DND-41 (cell line): ENCODE results near the gene EXOC3L4.

Experiments used
- ATAC-seq: fragments of 200-7000 bp; cut with Tn5 transposase; 3 replicates; pipeline ENCODE4 v1.9.1; 2021; ENCODE audit warnings: low read depth; ENCODE audit not compliant: insufficient read depth
- DNase-seq: peaks from one replicate; pipeline ENCODE4 v3.0.0-alpha.2; 2020
- H2AFZ ChIP-seq: 2 replicates; pipeline ENCODE4 v1.6.0; 2012; ENCODE audit warnings: low read depth, low read length
- H3K27ac ChIP-seq: 2 replicates; pipeline ENCODE4 v1.5.1; 2012; ENCODE audit warnings: low read length, inconsistent platforms
- H3K27me3 ChIP-seq: fragments of 200-600 bp; sonication (generic); 2 replicates; pipeline ENCODE4 v1.6.0; 2012; ENCODE audit warnings: low read length, mild to moderate bottlenecking, inconsistent platforms; ENCODE audit not compliant: insufficient read depth, poor library complexity
- H3K36me3 ChIP-seq: 2 replicates; pipeline ENCODE4 v1.5.1; 2012; ENCODE audit warnings: low read length, inconsistent platforms; ENCODE audit not compliant: insufficient read depth
- H3K4me1 ChIP-seq: 2 replicates; pipeline ENCODE4 v1.5.1; 2012; ENCODE audit warnings: mild to moderate bottlenecking, low read length; ENCODE audit not compliant: insufficient read depth
- H3K4me2 ChIP-seq: 2 replicates; pipeline ENCODE4 v1.6.0; 2012; ENCODE audit warnings: mild to moderate bottlenecking, moderate library complexity, low read length, inconsistent platforms; ENCODE audit not compliant: insufficient read depth
- H3K4me3 ChIP-seq, 2 experiments: fragments of 200-600 bp in 1 of 2; shearing (Covaris generic) in 1 of 2; 2 replicates each; pipeline ENCODE4 v1.5.1; 2012 to 2016; ENCODE audit warnings: inconsistent platforms in 2 of 2, low read length in 2 of 2, mild to moderate bottlenecking in 2 of 2, low read depth in 1 of 2, moderate library complexity in 1 of 2
- H3K79me2 ChIP-seq: 2 replicates; pipeline ENCODE4 v1.6.0; 2012; ENCODE audit warnings: low read length, inconsistent platforms; ENCODE audit not compliant: insufficient read depth
- H3K9ac ChIP-seq: 2 replicates; pipeline ENCODE4 v1.6.0; 2012; ENCODE audit warnings: low read depth, mild to moderate bottlenecking, inconsistent platforms, low read length, moderate library complexity
- H3K9me3 ChIP-seq: 2 replicates; pipeline ENCODE4 v1.5.1; 2012; ENCODE audit warnings: low read length, moderate library complexity, mild to moderate bottlenecking, inconsistent platforms; ENCODE audit not compliant: insufficient read depth, severe bottlenecking
- H4K20me1 ChIP-seq: 2 replicates; pipeline ENCODE4 v1.6.0; 2012; ENCODE audit warnings: low read length; ENCODE audit not compliant: insufficient read depth
- CTCF ChIP-seq: IDR thresholded peaks from 2 replicates; pipeline ENCODE4 v1.5.1; 2012; ENCODE audit warnings: borderline replicate concordance, low read length, moderate library complexity, mild to moderate bottlenecking; ENCODE audit not compliant: poor library complexity, severe bottlenecking; ENCODE audit errors: extremely low read depth
- EZH2 ChIP-seq: IDR thresholded peaks from 3 replicates; pipeline ENCODE4 v1.6.1; 2012; ENCODE audit warnings: borderline replicate concordance, low read depth, mild to moderate bottlenecking, moderate library complexity, low read length, inconsistent platforms; ENCODE audit not compliant: severe bottlenecking

Gene EXOC3L4

DNA sequence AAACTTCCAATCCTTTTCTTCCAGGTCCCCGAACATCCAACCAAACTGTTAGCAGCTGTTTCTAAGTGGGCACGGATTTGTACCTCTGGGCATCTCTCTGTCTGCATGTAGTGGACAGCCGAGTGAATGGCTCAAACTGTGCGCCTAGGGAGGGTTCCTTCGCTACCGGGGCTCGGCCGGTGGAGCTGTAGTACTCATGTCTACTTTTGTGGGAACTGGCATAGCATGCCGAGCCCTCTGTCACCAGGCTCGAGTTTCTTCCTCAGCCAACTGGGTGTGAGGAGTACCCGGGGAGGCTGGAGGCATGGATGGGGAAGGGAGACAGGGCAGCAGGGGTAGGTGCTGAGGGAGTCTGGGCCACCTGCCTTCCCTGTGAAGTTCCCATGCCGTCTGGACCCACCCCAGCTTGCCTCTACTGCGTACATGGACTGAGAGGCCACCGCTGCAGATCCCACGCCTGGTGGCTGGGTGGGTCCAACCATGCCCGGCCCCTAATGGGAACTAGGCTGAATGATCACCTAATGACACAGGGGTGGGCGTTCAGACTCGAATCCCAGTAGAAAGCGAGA lies 51.7 kb downstream of the EXOC3L4 start:
- DNase-seq (no peak), ATAC-seq (no peak)
- no peaks in the 10 kb centered on the region for H3K79me2 ChIP-seq
- no peak overlapping the region for H3K4me3 ChIP-seq
- no peak overlapping the region for H3K4me2 ChIP-seq
- H3K36me3 ChIP-seq = no peaks in the 10 kb centered on the region
- H3K9me3 ChIP-seq = no peaks in the 10 kb centered on the region
- no peak overlapping the region for H3K9ac ChIP-seq
- no peak overlapping the region for H3K27ac ChIP-seq
- peaks cover 5% of the 10 kb centered on the region for H3K27me3 ChIP-seq
- H4K20me1 ChIP-seq = no peaks in the 10 kb centered on the region
- H3K4me1 ChIP-seq = no peaks in the 10 kb centered on the region
- no peak for TF ChIP-seq CTCF
- TF ChIP-seq EZH2 = no peak
- H2AFZ ChIP-seq = no peak overlapping the region

DNA sequence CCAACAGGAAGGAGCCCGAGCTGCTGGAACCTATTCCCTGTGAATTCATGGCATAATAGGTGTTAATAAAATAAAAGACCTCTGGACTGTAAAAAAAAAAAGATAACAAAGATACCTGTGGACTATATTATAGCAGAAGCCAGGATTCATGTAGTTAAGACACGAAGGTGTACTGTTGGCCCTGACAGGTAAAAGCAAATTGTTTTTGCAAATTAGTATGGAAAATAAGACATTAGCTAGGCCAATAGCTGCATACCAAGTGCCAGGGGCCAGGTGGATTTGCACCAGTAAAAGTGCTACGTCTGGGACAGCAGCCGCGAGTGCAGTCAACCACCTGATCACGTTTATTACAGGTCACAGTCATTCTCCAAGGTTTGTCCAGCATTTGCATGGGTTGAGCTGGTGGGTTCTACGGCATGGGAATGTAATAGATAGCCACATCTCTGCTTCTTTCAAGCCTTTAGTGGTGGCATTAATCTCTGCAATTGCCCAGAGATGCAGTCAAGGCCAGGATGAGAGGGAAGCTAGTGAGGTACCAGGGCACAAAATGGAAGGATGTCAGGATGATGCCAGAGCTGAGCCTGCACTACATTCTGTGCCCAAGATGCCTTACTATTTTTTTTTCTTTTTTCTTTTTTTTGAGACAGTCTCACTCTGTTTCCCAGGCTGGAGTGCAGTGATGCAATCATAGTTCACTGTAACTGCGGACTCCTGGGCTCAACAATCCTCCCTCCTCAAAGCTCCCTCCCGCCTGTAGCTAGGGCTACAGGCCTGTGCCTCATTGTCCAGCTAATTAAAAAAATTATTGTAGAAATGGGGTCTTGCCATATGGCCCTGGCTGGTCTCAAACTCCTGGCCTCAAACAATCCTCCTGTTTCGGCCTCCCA lies 55.1 kb downstream of the EXOC3L4 start:
- no peaks in the 10 kb centered on the region for H4K20me1 ChIP-seq
- H3K27me3 ChIP-seq = no peaks in the 10 kb centered on the region
- DNase-seq = no peak
- no peak overlapping the region for H2AFZ ChIP-seq
- no peaks in the 10 kb centered on the region for H3K36me3 ChIP-seq
- H3K4me3 ChIP-seq = no peak overlapping the region
- no peaks in the 10 kb centered on the region for H3K9me3 ChIP-seq
- no peaks in the 10 kb centered on the region for H3K79me2 ChIP-seq
- TF ChIP-seq EZH2 (no peak), CTCF (no peak)
- ATAC-seq = no peak
- H3K4me2 ChIP-seq = no peak overlapping the region
- no peak overlapping the region for H3K9ac ChIP-seq
- H3K27ac ChIP-seq = no peak overlapping the region
- no peaks in the 10 kb centered on the region for H3K4me1 ChIP-seq

DNA sequence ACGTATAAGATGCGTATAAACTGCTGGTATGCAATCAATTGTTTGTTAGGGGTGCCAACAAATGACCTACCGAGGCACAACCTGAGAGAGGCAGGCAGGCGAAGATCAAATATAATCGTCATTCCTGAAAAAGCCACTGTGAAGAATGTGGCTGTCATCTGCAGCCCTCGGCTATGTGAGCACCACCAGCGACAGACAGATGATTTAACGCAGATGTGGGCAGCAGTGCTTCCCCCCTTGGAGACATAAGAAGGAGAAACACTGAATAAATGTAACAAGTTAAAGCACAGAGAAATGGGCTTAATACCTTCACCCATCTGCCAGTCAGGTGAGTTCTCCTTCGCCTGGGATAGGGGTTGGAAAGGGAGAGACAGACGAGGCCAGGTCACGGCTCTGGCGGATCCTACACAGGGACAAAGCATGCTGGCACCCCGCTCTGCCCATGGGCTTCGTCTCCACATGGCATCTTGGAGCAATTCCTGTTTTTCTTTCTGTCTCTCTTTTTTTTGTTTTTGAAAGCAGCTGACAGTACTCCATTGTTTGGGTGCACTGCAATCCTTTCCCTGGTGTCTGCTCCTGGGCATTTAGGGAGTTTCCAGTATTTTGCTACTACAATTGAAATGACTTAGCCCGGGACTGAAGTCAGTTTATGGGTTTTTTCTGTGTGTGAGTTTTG lies 56.9 kb downstream of the EXOC3L4 start:
- Histone ChIP-seq H3K36me3 (no peaks in the 10 kb centered on the region), H3K9ac (no peak overlapping the region), H3K4me1 (no peaks in the 10 kb centered on the region), H3K4me2 (no peak overlapping the region), H3K9me3 (no peaks in the 10 kb centered on the region), H2AFZ (no peak overlapping the region), H4K20me1 (no peaks in the 10 kb centered on the region), H3K79me2 (no peaks in the 10 kb centered on the region), H3K4me3 (no peak overlapping the region), H3K27me3 (no peaks in the 10 kb centered on the region), H3K27ac (no peak overlapping the region)
- TF ChIP-seq EZH2 = no peak
- TF ChIP-seq CTCF = no peak
- DNase-seq (no peak), ATAC-seq (no peak)
